Fibroblast of lung (primary cell): ENCODE data around the gene GGACT. TPM values are rescaled to one million over a fixed set of nuclear protein-coding genes. Genes with fewer than 3 reads are reported as not detected.
A peak's percentile ranks its signal among the peaks of the same experiment; 100 is the strongest.

Source experiments
- DNase-seq, 2 donors: peaks; one replicate each; pipeline versions ENCODE4 v3.0.0 to v3.0.0-alpha.2; 2010; ENCODE audit warnings: low read depth in 2 of 2
- H2AFZ ChIP-seq: 2 replicates; pipeline ENCODE4 v1.5.1; 2012; ENCODE audit warnings: low read length, control low read depth, inconsistent platforms
- H3K27ac ChIP-seq: 2 replicates; pipeline ENCODE4 v1.5.1; 2011; ENCODE audit warnings: low read length, control low read depth; ENCODE audit not compliant: insufficient read depth
- H3K27me3 ChIP-seq: 2 replicates; pipeline ENCODE4 v1.5.1; 2011; ENCODE audit warnings: mild to moderate bottlenecking, low read length; ENCODE audit not compliant: control insufficient read depth, insufficient read depth
- H3K36me3 ChIP-seq: 2 replicates; pipeline ENCODE4 v1.5.1; 2011; ENCODE audit warnings: low read length; ENCODE audit not compliant: control insufficient read depth, insufficient read depth
- H3K4me1 ChIP-seq: 2 replicates; pipeline ENCODE4 v1.5.1; 2011; ENCODE audit warnings: low read length; ENCODE audit not compliant: control insufficient read depth, insufficient read depth; ENCODE audit errors: extremely low read depth
- H3K4me2 ChIP-seq: 2 replicates; pipeline ENCODE4 v1.5.1; 2011; ENCODE audit warnings: low read length, control low read depth; ENCODE audit not compliant: insufficient read depth; ENCODE audit errors: extremely low read depth
- H3K4me3 ChIP-seq, 4 experiments: fragments of 200-600 bp in 1 of 4; sonication (generic) in 1 of 4; replicated peaks in 1 of 4; 2 replicates each; pipeline ENCODE4 v1.5.1; 2011 to 2016; ENCODE audit warnings: low read length in 4 of 4, low read depth in 3 of 4, mild to moderate bottlenecking in 3 of 4, control low read depth in 2 of 4, inconsistent platforms in 1 of 4, mixed read lengths in 1 of 4; ENCODE audit not compliant: insufficient read depth in 1 of 4; ENCODE audit errors: control extremely low read depth in 1 of 4
- H3K79me2 ChIP-seq: 2 replicates; pipeline ENCODE4 v1.5.1; 2012; ENCODE audit warnings: mild to moderate bottlenecking, low read length, inconsistent platforms; ENCODE audit not compliant: control insufficient read depth, insufficient read depth
- H3K9ac ChIP-seq: 2 replicates; pipeline ENCODE4 v1.5.1; 2011; ENCODE audit warnings: mild to moderate bottlenecking, low read length, control low read depth; ENCODE audit not compliant: insufficient read depth
- H3K9me3 ChIP-seq: 2 replicates; pipeline ENCODE4 v1.5.1; 2012; ENCODE audit warnings: low read depth, low read length; ENCODE audit not compliant: control insufficient read depth, insufficient read depth
- H4K20me1 ChIP-seq: 2 replicates; pipeline ENCODE4 v1.5.1; 2011; ENCODE audit warnings: low read length; ENCODE audit not compliant: control insufficient read depth, insufficient read depth; ENCODE audit errors: extremely low read depth
- EZH2 ChIP-seq: IDR thresholded peaks from 2 replicates; pipeline ENCODE4 v1.5.1; 2012; ENCODE audit warnings: low read length, control low read depth, mild to moderate bottlenecking; ENCODE audit errors: missing control alignments
- polyA plus RNA-seq, 2 donors: library from polyadenylated mRNA; depleted of rRNA in 1 of 2; stranded (reverse) in 1 of 2; unstranded in 1 of 2; fragments of >200 nt; gene quantifications; 2 replicates each; pipeline ENCODE4 v1.2.1, GENCODE V29; 2011 to 2012; ENCODE audit warnings: missing spikeins in 1 of 2
- total RNA-seq: library from RNA; depleted of rRNA; stranded (reverse); fragments of >200 nt; gene quantifications from 2 replicates; pipeline ENCODE4 v1.2.1, GENCODE V29; 2014
- TF ChIP-seq, protein P1 (sequence below), 2 donors: IDR thresholded peaks in 1 of 2; conservative IDR thresholded peaks in 1 of 2; 1 replicate in 1 of 2; 2 replicates in 1 of 2; pipeline ENCODE4 v1.5.1; 2011 to 2012; ENCODE audit warnings: low read length in 2 of 2, control low read depth in 1 of 2, inconsistent platforms in 1 of 2, low read depth in 1 of 2, mild to moderate bottlenecking in 1 of 2

The GGACT gene
- total and polyA plus RNA-seq, 2 donors (not counting 1 experiment from before 2014, with no cell fraction given) = 2.6 to 6.6 TPM

DNA sequence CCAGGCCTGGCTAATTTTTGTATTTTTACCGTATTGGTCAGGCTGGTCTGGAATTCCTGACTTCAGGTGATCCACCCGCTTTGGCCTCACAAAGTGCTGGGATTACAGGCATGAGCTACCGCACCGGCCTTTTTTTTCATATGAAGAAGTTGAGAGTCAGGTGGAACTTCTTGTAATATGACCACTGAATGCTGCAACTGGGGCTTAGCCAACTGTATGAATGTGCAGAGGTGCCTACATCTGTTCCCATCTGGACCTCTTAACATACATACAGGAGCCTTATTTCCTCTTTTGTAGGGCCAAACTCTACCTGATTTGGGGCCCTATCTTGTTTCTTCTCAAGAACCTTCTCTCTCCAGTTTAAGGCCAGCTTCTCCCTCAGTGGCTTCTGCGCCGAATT, 11.9 kb upstream of the GGACT start:
- Histone ChIP-seq H3K36me3 (no peaks in the 10 kb centered on the region), H3K4me1 (peaks cover 2% of the 10 kb centered on the region), H3K9me3 (no peaks in the 10 kb centered on the region), H2AFZ (no peak overlapping the region), H3K4me3 (no peak overlapping the region), H3K4me2 (no peak overlapping the region), H3K27ac (no peak overlapping the region), H3K27me3 (no peaks in the 10 kb centered on the region), H3K9ac (no peak overlapping the region), H3K79me2 (no peaks in the 10 kb centered on the region), H4K20me1 (no peaks in the 10 kb centered on the region)
- no peak for DNase-seq
- TF ChIP-seq, protein P1, sequence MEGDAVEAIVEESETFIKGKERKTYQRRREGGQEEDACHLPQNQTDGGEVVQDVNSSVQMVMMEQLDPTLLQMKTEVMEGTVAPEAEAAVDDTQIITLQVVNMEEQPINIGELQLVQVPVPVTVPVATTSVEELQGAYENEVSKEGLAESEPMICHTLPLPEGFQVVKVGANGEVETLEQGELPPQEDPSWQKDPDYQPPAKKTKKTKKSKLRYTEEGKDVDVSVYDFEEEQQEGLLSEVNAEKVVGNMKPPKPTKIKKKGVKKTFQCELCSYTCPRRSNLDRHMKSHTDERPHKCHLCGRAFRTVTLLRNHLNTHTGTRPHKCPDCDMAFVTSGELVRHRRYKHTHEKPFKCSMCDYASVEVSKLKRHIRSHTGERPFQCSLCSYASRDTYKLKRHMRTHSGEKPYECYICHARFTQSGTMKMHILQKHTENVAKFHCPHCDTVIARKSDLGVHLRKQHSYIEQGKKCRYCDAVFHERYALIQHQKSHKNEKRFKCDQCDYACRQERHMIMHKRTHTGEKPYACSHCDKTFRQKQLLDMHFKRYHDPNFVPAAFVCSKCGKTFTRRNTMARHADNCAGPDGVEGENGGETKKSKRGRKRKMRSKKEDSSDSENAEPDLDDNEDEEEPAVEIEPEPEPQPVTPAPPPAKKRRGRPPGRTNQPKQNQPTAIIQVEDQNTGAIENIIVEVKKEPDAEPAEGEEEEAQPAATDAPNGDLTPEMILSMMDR (conservative IDR thresholded peaks at IDR 0.05 in 1 of 2, IDR thresholded peaks at IDR 0.05 in 1 of 2; ENCODE audit: low read depth in 1 of 2, low read length in 2 of 2) = no peak

DNA sequence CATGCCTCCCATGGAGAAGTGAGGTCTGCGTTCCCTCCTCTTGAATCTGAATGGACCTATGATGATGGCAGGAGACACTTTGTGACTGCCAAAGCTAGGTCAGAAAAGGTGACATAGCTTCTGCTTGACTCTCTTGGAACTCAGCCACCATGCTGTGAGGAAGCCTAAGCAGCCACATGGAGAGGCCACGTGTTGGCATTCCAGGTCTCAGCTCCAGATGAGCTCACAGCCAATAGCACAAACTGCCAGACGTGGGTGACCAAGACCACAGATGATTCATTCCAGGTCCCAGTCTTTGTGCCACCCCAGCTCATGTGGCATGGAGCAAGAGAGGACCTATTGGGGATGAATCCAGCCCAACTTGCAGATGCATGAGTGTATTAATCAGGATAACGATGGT, 8.7 kb upstream of the GGACT start:
- no peak overlapping the region for H2AFZ ChIP-seq
- DNase-seq = peak in 1 of 2 donors; percentile 70

DNA sequence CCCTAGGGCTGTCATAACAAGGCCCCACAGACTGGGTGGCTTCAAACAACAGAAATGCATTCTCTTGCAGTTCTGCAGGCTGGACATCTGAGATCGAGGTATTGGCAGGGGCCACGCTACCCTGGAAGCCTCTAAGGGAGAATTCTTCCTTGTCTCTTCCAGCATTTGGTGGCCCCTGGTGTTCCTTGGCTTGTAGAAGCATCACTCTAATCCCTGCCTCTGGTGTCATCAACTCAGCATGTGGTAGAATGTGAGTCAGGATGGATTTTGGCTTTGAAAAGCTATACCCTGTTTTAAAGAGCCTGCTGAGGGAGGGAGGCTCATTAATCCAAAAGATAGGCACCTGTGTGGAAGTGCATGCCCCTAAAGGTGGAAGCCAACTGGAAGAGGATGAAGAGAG, 7.9 kb upstream of the GGACT start:
- Histone ChIP-seq H3K36me3 (no peaks in the 10 kb centered on the region), H3K9me3 (no peaks in the 10 kb centered on the region), H3K79me2 (no peaks in the 10 kb centered on the region), H4K20me1 (no peaks in the 10 kb centered on the region), H3K9ac (no peak overlapping the region), H3K4me1 (peaks cover 2% of the 10 kb centered on the region), H3K4me2 (no peak overlapping the region), H3K4me3 (no peak overlapping the region), H2AFZ (no peak overlapping the region), H3K27me3 (no peaks in the 10 kb centered on the region), H3K27ac (no peak overlapping the region)
- TF ChIP-seq, protein P1 (conservative IDR thresholded peaks at IDR 0.05 in 1 of 2, IDR thresholded peaks at IDR 0.05 in 1 of 2; ENCODE audit: low read depth in 1 of 2, low read length in 2 of 2) = no peak
- no peak for TF ChIP-seq EZH2
- DNase-seq = no peak

More for the DNA sequence above, 8.7 kb upstream of the GGACT start:
- H3K79me2 ChIP-seq = no peaks in the 10 kb centered on the region
- no peak for TF ChIP-seq EZH2
- TF ChIP-seq, protein P1 (conservative IDR thresholded peaks at IDR 0.05 in 1 of 2, IDR thresholded peaks at IDR 0.05 in 1 of 2; ENCODE audit: low read depth in 1 of 2, low read length in 2 of 2) = no peak
- H3K4me3 ChIP-seq = no peak overlapping the region
- H3K9ac ChIP-seq = no peak overlapping the region
- H3K36me3 ChIP-seq = no peaks in the 10 kb centered on the region
- H3K4me2 ChIP-seq = no peak overlapping the region
- H3K4me1 ChIP-seq = peaks cover 2% of the 10 kb centered on the region
- H3K27ac ChIP-seq = no peak overlapping the region
- no peaks in the 10 kb centered on the region for H3K27me3 ChIP-seq
- H3K9me3 ChIP-seq = no peaks in the 10 kb centered on the region
- no peaks in the 10 kb centered on the region for H4K20me1 ChIP-seq
